ENCODE results near the gene PTGER4. TPM values are rescaled to one million over a fixed set of nuclear protein-coding genes. Genes with fewer than 3 reads are reported as not detected.
"Not testable (repeated sequence)": the region's sequence is repeated elsewhere in the genome, so short reads cannot be mapped to it uniquely, and the experiment has no call there.

The PTGER4 gene
- total and polyA plus RNA-seq, 4 donors, result 0.60 to 6.8 (median 2.8) TPM

GRCh38 chr5:40700116-40700782 lies 20.5 kb downstream of the PTGER4 start:
- DNase-seq (ENCODE audit: low spot score), result no peak
- Histone ChIP-seq H3K27ac (ENCODE audit: low read depth in 1 of 2, low read length in 2 of 2) (no peak overlapping the region), H3K9ac (ENCODE audit: low read depth in 1 of 2, low read length in 2 of 2) (no peak overlapping the region), H3K4me3 (ENCODE audit: low read depth in 1 of 3, low read length in 3 of 3) (no peak overlapping the region), H3K27me3 (ENCODE audit: control insufficient read depth in 4 of 4, insufficient read depth in 4 of 4, low read length in 3 of 4) (no peaks in the 10 kb centered on the region), H3K36me3 (ENCODE audit: control insufficient read depth in 4 of 4, insufficient read depth in 3 of 4, low read depth in 1 of 4, low read length in 3 of 4) (peaks cover 0 to 2% (median 0%) of the 10 kb centered on the region in 4 donors), H3K9me3 (ENCODE audit: control insufficient read depth in 4 of 4, low read length in 3 of 4) (peaks cover 0 to 1% (median 0%) of the 10 kb centered on the region in 4 donors), H3K4me1 (ENCODE audit: control insufficient read depth in 4 of 4, insufficient read depth in 4 of 4, low read length in 3 of 4) (no peaks in the 10 kb centered on the region)
- TF ChIP-seq CTCF (IDR thresholded peaks at IDR 0.05; ENCODE audit: low read depth, low read length, missing input control) (no peak), REST (IDR thresholded peaks at IDR 0.05) (no peak)
- 93% methylated on average over 5 of the region's 5 CpGs for WGBS

- H3K4me1 ChIP-seq (ENCODE audit: control insufficient read depth in 4 of 4, insufficient read depth in 4 of 4, low read length in 3 of 4); H3K4me3 ChIP-seq (ENCODE audit: low read depth in 1 of 3, low read length in 3 of 3); H3K27me3 ChIP-seq (ENCODE audit: control insufficient read depth in 4 of 4, insufficient read depth in 4 of 4, low read length in 3 of 4); H3K36me3 ChIP-seq (ENCODE audit: control insufficient read depth in 4 of 4, insufficient read depth in 3 of 4, low read depth in 1 of 4, low read length in 3 of 4); H3K9ac ChIP-seq (ENCODE audit: low read depth in 1 of 2, low read length in 2 of 2); H3K9me3 ChIP-seq (ENCODE audit: control insufficient read depth in 4 of 4, low read length in 3 of 4); H3K27ac ChIP-seq (ENCODE audit: low read depth in 1 of 2, low read length in 2 of 2); DNase-seq (ENCODE audit: low spot score): not testable (repeated sequence)
These were observed 22.3 kb downstream of the PTGER4 start for GRCh38 chr5:40702027-40702426.

GRCh38 chr5:40705484-40705883 lies 25.8 kb downstream of the PTGER4 start:
- not testable (repeated sequence) for H3K9me3 ChIP-seq (ENCODE audit: control insufficient read depth in 4 of 4, low read length in 3 of 4); DNase-seq (ENCODE audit: low spot score); H3K27me3 ChIP-seq (ENCODE audit: control insufficient read depth in 4 of 4, insufficient read depth in 4 of 4, low read length in 3 of 4); H3K27ac ChIP-seq (ENCODE audit: low read depth in 1 of 2, low read length in 2 of 2); H3K4me1 ChIP-seq (ENCODE audit: control insufficient read depth in 4 of 4, insufficient read depth in 4 of 4, low read length in 3 of 4); H3K4me3 ChIP-seq (ENCODE audit: low read depth in 1 of 3, low read length in 3 of 3); H3K9ac ChIP-seq (ENCODE audit: low read depth in 1 of 2, low read length in 2 of 2); H3K36me3 ChIP-seq (ENCODE audit: control insufficient read depth in 4 of 4, insufficient read depth in 3 of 4, low read depth in 1 of 4, low read length in 3 of 4)
- 97% methylated on average over 1 of the region's 1 CpG for WGBS

GRCh38 chr5:40710575-40710974 lies 30.9 kb downstream of the PTGER4 start:
- not testable (repeated sequence) for DNase-seq (ENCODE audit: low spot score); H3K4me3 ChIP-seq (ENCODE audit: low read depth in 1 of 3, low read length in 3 of 3); H3K9ac ChIP-seq (ENCODE audit: low read depth in 1 of 2, low read length in 2 of 2); H3K4me1 ChIP-seq (ENCODE audit: control insufficient read depth in 4 of 4, insufficient read depth in 4 of 4, low read length in 3 of 4); H3K27me3 ChIP-seq (ENCODE audit: control insufficient read depth in 4 of 4, insufficient read depth in 4 of 4, low read length in 3 of 4); H3K9me3 ChIP-seq (ENCODE audit: control insufficient read depth in 4 of 4, low read length in 3 of 4); H3K27ac ChIP-seq (ENCODE audit: low read depth in 1 of 2, low read length in 2 of 2); H3K36me3 ChIP-seq (ENCODE audit: control insufficient read depth in 4 of 4, insufficient read depth in 3 of 4, low read depth in 1 of 4, low read length in 3 of 4)
